GM12878 (cell line): ENCODE data around the gene KCTD2. TPM values are rescaled to one million over a fixed set of nuclear protein-coding genes. Genes with fewer than 3 reads are reported as not detected.
A peak's percentile ranks its signal among the peaks of the same experiment; 100 is the strongest.

Experiments used
- ATAC-seq: fragments of 200-7000 bp; cut with Tn5 transposase; 3 replicates; pipeline ENCODE4 v1.9.1; 2020; ENCODE audit warnings: mild to moderate bottlenecking, moderate library complexity
- BruUV-seq: library from RNA; stranded (reverse); fragments of 400-500 nt; replicated peaks from 2 replicates; lab custom pipeline; 2021; lab: Mats Ljungman, UMichigan
- CTCF ChIA-PET: fragments of 300-600 bp; sonication (Branson Sonifier 250); formaldehyde crosslinking; extraction: SDS; loops from one replicate; lab custom pipeline; 2021; ENCODE audit warnings: inconsistent platforms; lab: Yijun Ruan, JAX
- POLR2A ChIA-PET: fragments of 350-600 bp; formaldehyde crosslinking; extraction: SDS; loops from one replicate; lab custom pipeline; 2021; ENCODE audit warnings: inconsistent platforms; lab: Charles Lee
- RAD21 ChIA-PET: fragments of 300-600 bp; sonication (Branson Sonifier 250); formaldehyde crosslinking; loops from one replicate; lab custom pipeline; 2023; ENCODE audit warnings: antibody characterized with exemption; ENCODE audit not compliant: unreplicated experiment; lab: Charles Lee
- SMC1A ChIA-PET: fragments of 300-600 bp; sonication (Branson Sonifier 250); formaldehyde crosslinking; loops from one replicate; lab custom pipeline; 2023; ENCODE audit not compliant: unreplicated experiment, uncharacterized antibody; lab: Charles Lee
- DNase-seq: peaks from one replicate; pipeline ENCODE4 v3.0.0-alpha.2; 2011; ENCODE audit warnings: low read depth, low spot score
- FAIRE-seq: peaks from 3 replicates; lab custom pipeline; 2011; peaks lifted over from hg19 to GRCh38; lab: Jason Lieb, UNC
- H2AFZ ChIP-seq: 2 replicates; pipeline ENCODE4 v1.6.0; 2011; ENCODE audit warnings: low read depth, low read length, control low read depth; ENCODE audit not compliant: control insufficient read depth
- H3K27ac ChIP-seq: 2 replicates; pipeline ENCODE4 v1.5.1; 2011; ENCODE audit warnings: control low read depth; ENCODE audit not compliant: control insufficient read depth, insufficient read depth
- H3K27me3 ChIP-seq, 2 experiments: replicated peaks in 1 of 2; 2 replicates each; pipeline versions ENCODE4 v1.6.0 to v1.6.1; 2011; ENCODE audit warnings: low read length in 1 of 2; ENCODE audit not compliant: control insufficient read depth in 2 of 2, insufficient read depth in 2 of 2
- H3K36me3 ChIP-seq, 2 experiments: 2 replicates each; pipeline ENCODE4 v1.5.1; 2011; ENCODE audit warnings: low read length in 1 of 2; ENCODE audit not compliant: control insufficient read depth in 2 of 2, insufficient read depth in 2 of 2
- H3K4me1 ChIP-seq: 2 replicates; pipeline ENCODE4 v1.6.1; 2011; ENCODE audit warnings: mild to moderate bottlenecking, low read length, moderate library complexity, mixed read lengths; ENCODE audit not compliant: control insufficient read depth, insufficient read depth
- H3K4me2 ChIP-seq: 2 replicates; pipeline ENCODE4 v1.6.0; 2011; ENCODE audit warnings: control low read depth; ENCODE audit not compliant: control insufficient read depth, insufficient read depth
- H3K4me3 ChIP-seq: fragments of 200-600 bp; sonication (generic); 2 replicates; pipeline ENCODE4 v1.5.1; 2016
- H3K79me2 ChIP-seq: 2 replicates; pipeline ENCODE4 v1.6.0; 2011; ENCODE audit warnings: low read length; ENCODE audit not compliant: control insufficient read depth, insufficient read depth
- H3K9ac ChIP-seq: 2 replicates; pipeline ENCODE4 v1.8.0; 2011; ENCODE audit warnings: low read length, control low read depth, mixed read lengths; ENCODE audit not compliant: control insufficient read depth, insufficient read depth
- H3K9me3 ChIP-seq: replicated peaks from 3 replicates; pipeline ENCODE4 v1.5.1; 2011; ENCODE audit warnings: mild to moderate bottlenecking, low read length; ENCODE audit not compliant: control insufficient read depth, insufficient read depth
- H4K20me1 ChIP-seq: 2 replicates; pipeline ENCODE4 v1.6.0; 2011; ENCODE audit not compliant: control insufficient read depth, insufficient read depth
- BACH1 ChIP-seq: fragments of 450-650 bp; IDR thresholded peaks from 2 replicates; pipeline ENCODE4 v1.6.1; 2017; ENCODE audit warnings: mild to moderate bottlenecking, borderline replicate concordance
- PAX8 ChIP-seq: fragments of 450-650 bp; IDR thresholded peaks from 2 replicates; pipeline ENCODE4 v1.6.1; 2017; ENCODE audit warnings: mild to moderate bottlenecking, moderate library complexity
- RUNX3 ChIP-seq: IDR thresholded peaks from 2 replicates; pipeline ENCODE4 v1.6.1; 2012; ENCODE audit warnings: low read length, inconsistent platforms
- ZBED1 ChIP-seq: IDR thresholded peaks from 2 replicates; pipeline ENCODE4 v1.6.1; 2016; ENCODE audit warnings: borderline replicate concordance
- WGBS: methylation state at CpG from one replicate; pipeline ENCODE4 v1.1.6; 2016; ENCODE audit warnings: low lambda C conversion rate; ENCODE audit not compliant: insufficient replicate concordance, insufficient coverage; ENCODE audit errors: missing lambda C conversion rate; 5-methylcytosine and 5-hydroxymethylcytosine counted together
- in situ Hi-C: fragments of 300-500 bp; cut with MboI; formaldehyde crosslinking; loops from 9 replicates; pipeline ENCODE4 v1.14.3; 2018; ENCODE audit warnings: mixed read lengths
- intact Hi-C: fragments of 100-400 bp; cut with micrococcal nuclease; formaldehyde crosslinking; loops from one replicate; pipeline ENCODE4 v1.14.2; 2022; ENCODE audit not compliant: unreplicated experiment
- polyA plus RNA-seq, 11 experiments: library from polyadenylated mRNA; depleted of rRNA in 4 of 11; unstranded in 6 of 11; stranded (reverse) in 5 of 11; fragments of >200 nt; fragmentation: Nextera tagmentation in 4 of 11; fragmentation: Illumina TruSeq in 1 of 11; extraction: Ambion mirVana in 4 of 11; extraction: Trizol in 1 of 11; gene quantifications; 1 replicate in 1 of 11; 2 replicates in 10 of 11; pipeline versions ENCODE4 v1.2.1 to v1.2.3, GENCODE V29; 2011 to 2016; ENCODE audit warnings: inconsistent platforms in 2 of 11, missing spikeins in 2 of 11, low read depth in 1 of 11
- total RNA-seq, 4 experiments: library from RNA; depleted of rRNA in 3 of 4; stranded (reverse); fragments of >200 nt in 3 of 4; fragmentation: Illumina TruSeq in 1 of 4; extraction: Trizol in 1 of 4; gene quantifications; 2 replicates each; pipeline versions ENCODE4 v1.2.1 to v1.2.3, GENCODE V29; 2013 to 2021

The KCTD2 gene
- total and polyA plus RNA-seq, 10 of the 15 experiments (the other 5 are each of a cell fraction or from before 2014, with no cell fraction given), result 1.5 to 27.5 (median 13.7) TPM

DNA sequence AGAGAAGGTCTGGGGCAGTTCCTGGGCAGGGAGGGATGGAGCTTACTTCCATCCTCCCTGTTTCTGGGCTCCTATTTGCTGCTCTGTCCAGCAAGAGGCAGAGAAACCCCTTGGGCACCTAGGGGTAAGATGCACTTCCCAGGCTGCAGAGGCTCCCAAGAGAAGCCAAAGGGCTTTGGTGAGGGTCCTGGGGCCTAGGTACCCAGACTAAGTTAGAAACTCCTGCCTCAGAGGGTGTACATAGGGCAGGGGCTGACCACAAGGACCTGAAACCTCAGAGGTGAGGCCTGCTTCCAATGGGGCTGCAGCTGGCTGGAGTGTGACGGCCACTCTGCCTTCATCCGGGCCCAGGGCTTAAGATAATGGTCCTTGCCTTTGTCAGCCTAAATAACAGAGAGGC lies 61.2 kb downstream of the KCTD2 start:
- WGBS, result 89% methylated on average over 2 of the region's 2 CpGs
- intact Hi-C loops (no loop called here), in situ Hi-C loops (no loop called here)
- no peak overlapping the region for H3K9ac ChIP-seq
- H3K36me3 ChIP-seq, result peaks cover 0 to 3% of the 10 kb centered on the region in 2 experiments; a peak in 1 of 4 replicates
- FAIRE-seq (no peak), DNase-seq (no peak), ATAC-seq (no peak)
- ChIA-PET RAD21 (no interaction called here), CTCF (interaction anchor here (3.8 kb wide), 1 partner anchor 147 kb away, joined by 26 read pairs; no protein-coding TSS in a partner anchor), SMC1A (interaction anchor here (0.9 to 1.2 kb wide), 3 partner anchors 22 to 147 kb away, joined by 3 to 4 read pairs (median 3); no protein-coding TSS in a partner anchor), POLR2A (interaction anchor here (1.0 kb wide), 1 partner anchor 19 kb away, joined by 3 read pairs; no protein-coding TSS in a partner anchor)
- H2AFZ ChIP-seq, result no peak overlapping the region
- TF ChIP-seq ZBED1, result no peak
- no peak for TF ChIP-seq PAX8
- H3K79me2 ChIP-seq, result peaks cover 10% of the 10 kb centered on the region
- H3K4me3 ChIP-seq, result no peak overlapping the region
- H3K4me2 ChIP-seq, result no peak overlapping the region
- H3K27me3 ChIP-seq, result no peaks in the 10 kb centered on the region; a peak in 1 of 4 replicates
- no peaks in the 10 kb centered on the region for H3K9me3 ChIP-seq
- BruUV-seq, result no TSS peak
- peaks cover 15% of the 10 kb centered on the region for H3K4me1 ChIP-seq
- no peaks in the 10 kb centered on the region for H4K20me1 ChIP-seq
- H3K27ac ChIP-seq, result no peak overlapping the region

- WGBS, result 19% methylated on average over 22 of the region's 22 CpGs
These were observed 62.0 kb downstream of the KCTD2 start for GRCh38 chr17:75109046-75109406.

More at GRCh38 chr17:75109046-75109406, 62.0 kb downstream of the KCTD2 start:
- H3K9ac ChIP-seq, result peak overlapping the region; percentile 71
- RAD21 ChIA-PET, result interaction anchor here (0.9 to 1.0 kb wide), 5 partner anchors 8 to 182 kb away, joined by 3 to 5 read pairs (median 3); no protein-coding TSS in a partner anchor
- DNase-seq (no peak), ATAC-seq (0 out of 3 replicates have a peak, but pooled peaks have one; percentile 3), FAIRE-seq (no peak)
- POLR2A ChIA-PET, result interaction anchor here (1.0 to 3.5 kb wide), 4 partner anchors 22 to 153 kb away, joined by 4 to 11 read pairs (median 7); partner anchors contain the start of genes GGA3, MRPL58, MRPS7 and NT5C
- intact Hi-C loops, result no loop called here
- H3K27ac ChIP-seq, result peak overlapping the region; percentile 37; the same call in 1 of the 2 replicates
- peaks cover 19% of the 10 kb centered on the region for H3K4me1 ChIP-seq
- TF ChIP-seq RUNX3, result 0 out of 2 replicates have a peak, but pooled peaks have one; percentile 1
- TF ChIP-seq BACH1, result no peak
- CTCF ChIA-PET, result interaction anchor here (0.6 to 9.3 kb wide), 4 partner anchors 22 to 148 kb away, joined by 3 to 293 read pairs (median 12); partner anchors contain the start of genes MRPL58 and NUP85
- no TSS peak for BruUV-seq
- peaks cover 10% of the 10 kb centered on the region for H3K79me2 ChIP-seq
- peak overlapping the region; percentile 97 for H3K4me3 ChIP-seq
- peak overlapping the region; percentile 97 for H3K4me2 ChIP-seq
- no peaks in the 10 kb centered on the region for H3K9me3 ChIP-seq
- in situ Hi-C loops, result no loop called here
- no peaks in the 10 kb centered on the region for H4K20me1 ChIP-seq
- SMC1A ChIA-PET, result interaction anchor here (1.1 kb wide), 1 partner anchor 75 kb away, joined by 3 read pairs; no protein-coding TSS in a partner anchor
- H2AFZ ChIP-seq, result peak overlapping the region; percentile 77
- H3K36me3 ChIP-seq, result peaks cover 0 to 3% of the 10 kb centered on the region in 2 experiments; a peak in 1 of 4 replicates
- no peaks in the 10 kb centered on the region; a peak in 1 of 4 replicates for H3K27me3 ChIP-seq
